ENCODE data around the gene GGACT. TPM values are rescaled to one million over a fixed set of nuclear protein-coding genes. Genes with fewer than 3 reads are reported as not detected.

Gene GGACT
- total and polyA plus RNA-seq, 2 of the 8 experiments (the other 6 are each of a cell fraction or from before 2014, with no cell fraction given), result 1.1 to 1.5 TPM

DNA sequence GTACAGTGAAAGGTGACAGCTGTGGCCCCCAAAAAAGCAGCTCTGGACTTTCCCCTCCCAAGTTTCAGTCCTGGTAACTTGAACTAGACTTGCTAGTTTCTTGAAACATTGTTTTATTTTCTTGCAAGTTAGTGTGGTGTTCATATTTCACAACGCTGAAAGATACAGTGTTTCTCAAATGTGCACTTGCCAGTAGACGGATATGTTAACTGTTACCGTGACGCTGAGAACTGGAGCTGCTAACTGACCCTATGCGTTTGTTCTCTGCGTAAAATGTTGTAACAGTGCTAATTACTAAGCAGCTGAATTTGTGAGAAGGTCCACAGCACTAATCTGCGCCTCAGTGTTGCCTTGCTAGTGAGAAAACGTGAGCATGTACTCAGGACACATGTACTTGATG, 79.6 kb downstream of the GGACT start (continued):
- no peak for TF ChIP-seq EGR1 (IDR thresholded peaks at IDR 0.05; ENCODE audit: borderline replicate concordance, low read depth, low read length)
- TF ChIP-seq CHD1 (IDR thresholded peaks at IDR 0.05; ENCODE audit: low read depth, low read length), result no peak
- TF ChIP-seq, protein P1, sequence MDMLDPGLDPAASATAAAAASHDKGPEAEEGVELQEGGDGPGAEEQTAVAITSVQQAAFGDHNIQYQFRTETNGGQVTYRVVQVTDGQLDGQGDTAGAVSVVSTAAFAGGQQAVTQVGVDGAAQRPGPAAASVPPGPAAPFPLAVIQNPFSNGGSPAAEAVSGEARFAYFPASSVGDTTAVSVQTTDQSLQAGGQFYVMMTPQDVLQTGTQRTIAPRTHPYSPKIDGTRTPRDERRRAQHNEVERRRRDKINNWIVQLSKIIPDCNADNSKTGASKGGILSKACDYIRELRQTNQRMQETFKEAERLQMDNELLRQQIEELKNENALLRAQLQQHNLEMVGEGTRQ (IDR thresholded peaks at IDR 0.05; ENCODE audit: low read length), result no peak
- TF ChIP-seq HDAC6 (IDR thresholded peaks at IDR 0.05; ENCODE audit: low read depth, low read length), result no peak
- no peak for TF ChIP-seq CBX8 (IDR thresholded peaks at IDR 0.05; ENCODE audit: borderline replicate concordance, low read depth, low read length)

Measured in H1 (cell line).